OCI-LY1 (cell line): Measurements from ENCODE around the gene PYGO2.
A peak's percentile ranks its signal among the peaks of the same experiment; 100 is the strongest.

Experiments used
- H2AFZ ChIP-seq: fragments of 200-600 bp; sonication (generic), shearing (Covaris generic); 2 replicates; pipeline ENCODE4 v1.6.0; 2014; ENCODE audit warnings: antibody characterized with exemption, mild to moderate bottlenecking, low read length
- H3F3A ChIP-seq: fragments of 200-600 bp; sonication (generic), shearing (Covaris generic); 2 replicates; pipeline ENCODE4 v1.6.0; 2014; ENCODE audit warnings: mild to moderate bottlenecking, antibody characterized with exemption, low read length, moderate library complexity; ENCODE audit not compliant: insufficient read depth
- H3K27ac ChIP-seq: fragments of 200-600 bp; sonication (generic); 2 replicates; pipeline ENCODE4 v1.5.1; 2014; ENCODE audit warnings: low read length, mixed run types, mild to moderate bottlenecking, low read depth; ENCODE audit not compliant: poor library complexity, severe bottlenecking
- H3K27me3 ChIP-seq: fragments of 200-600 bp; sonication (generic); 2 replicates; pipeline ENCODE4 v1.6.0; 2014; ENCODE audit warnings: antibody characterized with exemption, mild to moderate bottlenecking, low read length, moderate library complexity; ENCODE audit not compliant: insufficient read depth
- H3K36me3 ChIP-seq: fragments of 200-600 bp; sonication (generic); 2 replicates; pipeline ENCODE4 v1.6.1; 2014; ENCODE audit warnings: mild to moderate bottlenecking, antibody characterized with exemption, low read length, moderate library complexity, mixed read lengths; ENCODE audit not compliant: insufficient read depth
- H3K4me1 ChIP-seq: fragments of 200-600 bp; sonication (generic); 2 replicates; pipeline ENCODE4 v1.5.1; 2014; ENCODE audit warnings: mild to moderate bottlenecking, low read length, moderate library complexity; ENCODE audit not compliant: insufficient read depth, severe bottlenecking
- H3K4me2 ChIP-seq: fragments of 200-600 bp; sonication (generic), shearing (Covaris generic); 2 replicates; pipeline ENCODE4 v1.6.1; 2014; ENCODE audit warnings: low read length
- H3K4me3 ChIP-seq: fragments of 200-600 bp; sonication (generic); 2 replicates; pipeline ENCODE4 v1.5.1; 2014; ENCODE audit warnings: low read length, low read depth, mild to moderate bottlenecking, mixed read lengths; ENCODE audit not compliant: poor library complexity, severe bottlenecking
- H3K79me2 ChIP-seq: fragments of 200-600 bp; shearing (Covaris generic); 2 replicates; pipeline ENCODE4 v1.6.1; 2016; ENCODE audit warnings: mixed run types, low read length, mixed read lengths; ENCODE audit not compliant: insufficient read depth
- H3K9ac ChIP-seq: fragments of 200-600 bp; sonication (generic), shearing (Covaris generic); 2 replicates; pipeline ENCODE4 v1.6.1; 2014; ENCODE audit warnings: mild to moderate bottlenecking, low read length, mixed read lengths
- H3K9me2 ChIP-seq: fragments of 200-600 bp; sonication (generic), shearing (Covaris generic); 2 replicates; pipeline ENCODE4 v1.6.1; 2014; ENCODE audit warnings: low read depth, mild to moderate bottlenecking, low read length, mixed read lengths
- H3K9me3 ChIP-seq: fragments of 200-600 bp; shearing (Covaris generic); 2 replicates; pipeline ENCODE4 v1.6.1; 2014; ENCODE audit warnings: low read length, mixed read lengths
- H4K20me1 ChIP-seq: fragments of 200-600 bp; sonication (generic), shearing (Covaris generic); 2 replicates; pipeline ENCODE4 v1.6.0; 2016; ENCODE audit warnings: mild to moderate bottlenecking, low read length; ENCODE audit not compliant: insufficient read depth
- CTCF ChIP-seq: fragments of 200-600 bp; sonication (generic), shearing (Covaris generic); IDR thresholded peaks from 2 replicates; pipeline ENCODE4 v1.5.1; 2017; ENCODE audit warnings: mild to moderate bottlenecking, antibody characterized with exemption, low read length, moderate library complexity, mixed read lengths
- EZH2 ChIP-seq: fragments of 200-600 bp; sonication (generic), shearing (Covaris generic); IDR thresholded peaks from 2 replicates; pipeline ENCODE4 v1.8.0; 2017; ENCODE audit warnings: borderline replicate concordance, mixed run types, mild to moderate bottlenecking, antibody characterized with exemption, low read length, moderate library complexity, mixed read lengths

Gene PYGO2

GRCh38 chr1:154955718-154956543 lies 5.7 kb downstream of the PYGO2 start, which contains the start of gene PBXIP1:
Gene PBXIP1 (minus strand): TSS chr1:154956099. CDS start chr1:154953721, 2,378 bp downstream.
- H3K27me3 ChIP-seq: no peaks in the 10 kb centered on the region
- peaks cover 3% of the 10 kb centered on the region; the same call in 1 of the 2 replicates for H3K79me2 ChIP-seq
- H3K9me3 ChIP-seq: no peaks in the 10 kb centered on the region
- H3K4me2 ChIP-seq: peak within 1 kb of the TSS; percentile 74
- no peaks in the 10 kb centered on the region for H3K9me2 ChIP-seq
- H3K36me3 ChIP-seq: peaks cover 18% of the 10 kb centered on the region
- TF ChIP-seq CTCF (peak; percentile 52), EZH2 (no peak)
- H3K27ac ChIP-seq: peak within 1 kb of the TSS; percentile 89
- H3K4me1 ChIP-seq: peaks cover 69% of the 10 kb centered on the region
- H2AFZ ChIP-seq: no peak within 1 kb of the TSS
- H3K4me3 ChIP-seq: peak within 1 kb of the TSS; percentile 65
- no peaks in the 10 kb centered on the region for H4K20me1 ChIP-seq
- no peaks in the 10 kb centered on the region for H3F3A ChIP-seq
- peak within 1 kb of the TSS; percentile 60 for H3K9ac ChIP-seq

DNA sequence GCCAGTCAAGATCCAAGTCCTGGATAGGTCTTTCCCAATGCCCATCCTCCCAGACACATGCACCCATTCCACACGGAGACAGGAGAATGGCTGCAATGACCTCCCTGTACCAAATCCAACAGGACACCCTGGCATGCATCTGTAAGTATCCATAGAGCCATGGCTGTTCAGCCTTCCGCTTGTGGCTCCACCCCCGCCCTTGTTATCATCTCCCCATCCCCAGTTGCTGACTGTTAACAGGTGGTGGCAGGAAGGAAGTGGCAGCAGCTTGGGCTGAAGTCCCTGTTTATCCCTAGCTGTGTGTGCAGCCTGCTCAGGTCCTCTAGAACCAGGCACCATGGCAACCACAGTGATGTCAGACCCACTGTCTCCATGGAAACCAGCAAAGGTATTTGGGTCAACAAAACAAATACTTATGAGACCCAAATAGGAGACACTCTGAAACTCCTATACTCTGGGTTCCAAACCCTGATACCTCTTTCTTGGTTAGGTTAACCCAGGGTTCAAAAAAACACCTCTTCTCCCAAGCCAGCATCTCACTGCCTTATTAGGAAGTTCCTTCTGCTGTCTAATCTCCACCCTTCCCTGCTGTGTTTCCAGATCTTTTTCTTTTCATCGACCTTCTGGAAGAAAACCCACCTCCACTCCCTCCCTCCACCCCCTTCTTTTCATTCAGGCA lies 6.4 kb downstream of the PYGO2 start:
- Histone ChIP-seq H3K4me1 (peaks cover 65% of the 10 kb centered on the region), H3K9me2 (no peaks in the 10 kb centered on the region)
- no peak for TF ChIP-seq CTCF
- no peak for TF ChIP-seq EZH2

GRCh38 chr1:154954541-154954940 lies 7.0 kb downstream of the PYGO2 start:
- H3K27ac ChIP-seq: peak overlapping the region; percentile 89
- peaks cover 21% of the 10 kb centered on the region for H3K36me3 ChIP-seq
- no peak overlapping the region for H2AFZ ChIP-seq
- H3K9me2 ChIP-seq: no peaks in the 10 kb centered on the region
- peak overlapping the region; percentile 74 for H3K4me2 ChIP-seq
- no peaks in the 10 kb centered on the region for H4K20me1 ChIP-seq
- H3K4me1 ChIP-seq: peaks cover 64% of the 10 kb centered on the region
- no peaks in the 10 kb centered on the region for H3K27me3 ChIP-seq
- peak overlapping the region; percentile 65 for H3K4me3 ChIP-seq
- H3F3A ChIP-seq: no peaks in the 10 kb centered on the region
- TF ChIP-seq EZH2: no peak
- TF ChIP-seq CTCF: no peak
- peak overlapping the region; percentile 33; the same call in 1 of the 2 replicates for H3K9ac ChIP-seq
- no peaks in the 10 kb centered on the region for H3K9me3 ChIP-seq
- no peaks in the 10 kb centered on the region for H3K79me2 ChIP-seq

More for the DNA sequence above, 6.4 kb downstream of the PYGO2 start:
- no peaks in the 10 kb centered on the region for H3F3A ChIP-seq
- peak overlapping the region; percentile 60 for H3K9ac ChIP-seq
- H3K36me3 ChIP-seq: peaks cover 23% of the 10 kb centered on the region
- H4K20me1 ChIP-seq: no peaks in the 10 kb centered on the region
- no peaks in the 10 kb centered on the region for H3K79me2 ChIP-seq
- H3K4me2 ChIP-seq: peak overlapping the region; percentile 74
- H3K27me3 ChIP-seq: no peaks in the 10 kb centered on the region
- H3K9me3 ChIP-seq: no peaks in the 10 kb centered on the region
- no peak overlapping the region for H2AFZ ChIP-seq
- peak overlapping the region; percentile 89 for H3K27ac ChIP-seq
- peak overlapping the region; percentile 65 for H3K4me3 ChIP-seq
